Naive thymus-derived CD4-positive, alpha-beta T cell (primary cell): Measurements from ENCODE around the gene PHETA2. TPM values are rescaled to one million over a fixed set of nuclear protein-coding genes. Genes with fewer than 3 reads are reported as not detected.
"Not testable (repeated sequence)": the region's sequence is repeated elsewhere in the genome, so short reads cannot be mapped to it uniquely, and the experiment has no call there.

Source experiments
- ATAC-seq: fragments of 150-1000 bp; cut with Tn5 transposase; 2 replicates; pipeline ENCODE4 v1.10.0; 2021; ENCODE audit warnings: mild to moderate bottlenecking, moderate library complexity
- CTCF ChIA-PET: fragments of 350-600 bp; sonication (Branson Sonifier 250); formaldehyde crosslinking; loops from one replicate; lab custom pipeline; 2021; ENCODE audit warnings: antibody characterized with exemption; lab: Charles Lee
- POLR2A ChIA-PET: fragments of 350-600 bp; sonication (Branson Sonifier 250); formaldehyde crosslinking; loops from one replicate; lab custom pipeline; 2021; ENCODE audit warnings: antibody characterized with exemption, inconsistent platforms; lab: Charles Lee
- DNase-seq, 9 donors: peaks; one replicate each; pipeline versions ENCODE4 v3.0.0 to v3.0.0-alpha.2; 2020 to 2022; ENCODE audit warnings: mixed read lengths in 1 of 9
- H3K27ac ChIP-seq: one replicate; pipeline ENCODE4 v1.7.0; 2013; ENCODE audit warnings: mild to moderate bottlenecking, low read depth, low read length, moderate library complexity
- H3K27me3 ChIP-seq, 2 donors: one replicate each; pipeline ENCODE4 v1.7.0; 2013; ENCODE audit warnings: low read length in 2 of 2, mild to moderate bottlenecking in 2 of 2, moderate library complexity in 2 of 2; ENCODE audit not compliant: control insufficient read depth in 2 of 2, insufficient read depth in 2 of 2
- H3K36me3 ChIP-seq, 3 experiments: 1 replicate in 2 of 3; 2 replicates in 1 of 3; pipeline ENCODE4 v1.7.0; 2013; ENCODE audit warnings: low read length in 3 of 3, mild to moderate bottlenecking in 3 of 3, moderate library complexity in 1 of 3; ENCODE audit not compliant: insufficient read depth in 3 of 3, control insufficient read depth in 2 of 3
- H3K4me1 ChIP-seq, 2 donors: one replicate each; pipeline ENCODE4 v1.7.0; 2013; ENCODE audit warnings: low read length in 2 of 2, mild to moderate bottlenecking in 2 of 2, moderate library complexity in 1 of 2; ENCODE audit not compliant: control insufficient read depth in 2 of 2, insufficient read depth in 2 of 2
- H3K4me3 ChIP-seq: 2 replicates; pipeline ENCODE4 v1.7.0; 2013; ENCODE audit warnings: mild to moderate bottlenecking, low read length
- H3K9me3 ChIP-seq, 3 experiments: 1 replicate in 2 of 3; 2 replicates in 1 of 3; pipeline ENCODE4 v1.7.0; 2013; ENCODE audit warnings: low read length in 3 of 3; ENCODE audit not compliant: control insufficient read depth in 2 of 3
- H3K27ac Mint-ChIP-seq, 9 donors: one replicate each; pipeline ENCODE4 v1.8.0; 2020 to 2022; ENCODE audit warnings: mixed read lengths in 9 of 9, mild to moderate bottlenecking in 8 of 9, moderate library complexity in 5 of 9, inconsistent platforms in 2 of 9
- H3K27me3 Mint-ChIP-seq, 5 donors: one replicate each; pipeline ENCODE4 v1.8.0; 2021 to 2022; ENCODE audit warnings: mixed read lengths in 5 of 5, mild to moderate bottlenecking in 1 of 5
- H3K36me3 Mint-ChIP-seq, 5 donors: one replicate each; pipeline ENCODE4 v1.8.0; 2020 to 2022; ENCODE audit warnings: mixed read lengths in 5 of 5, mild to moderate bottlenecking in 3 of 5, inconsistent platforms in 1 of 5
- H3K4me1 Mint-ChIP-seq, 7 donors: one replicate each; pipeline ENCODE4 v1.8.0; 2020 to 2022; ENCODE audit warnings: mixed read lengths in 7 of 7, mild to moderate bottlenecking in 3 of 7, inconsistent platforms in 1 of 7
- H3K4me3 Mint-ChIP-seq, 10 donors: one replicate each; pipeline ENCODE4 v1.8.0; 2020 to 2022; ENCODE audit warnings: mild to moderate bottlenecking in 10 of 10, mixed read lengths in 10 of 10, moderate library complexity in 6 of 10, inconsistent platforms in 2 of 10
- H3K9me3 Mint-ChIP-seq, 11 donors: one replicate each; pipeline ENCODE4 v1.8.0; 2020 to 2022; ENCODE audit warnings: mixed read lengths in 11 of 11, mild to moderate bottlenecking in 4 of 11, inconsistent platforms in 1 of 11, moderate library complexity in 1 of 11
- intact Hi-C, 2 donors: fragments of 100-400 bp; cut with micrococcal nuclease; formaldehyde crosslinking; loops; one replicate each; pipeline ENCODE4 v1.15.1; 2023
- polyA plus RNA-seq, 2 donors: library from polyadenylated mRNA; unstranded; fragments of 300-500 nt; fragmentation: Illumina TruSeq; gene quantifications; one replicate each; pipeline ENCODE4 v1.2.3, GENCODE V29; 2021
- total RNA-seq, 6 experiments: library from RNA in 5 of 6; stranded (reverse) in 5 of 6; gene quantifications; 1 replicate in 5 of 6; 2 replicates in 1 of 6; pipeline ENCODE4 v1.2.3 and lab custom pipeline; 2021 to 2026

The PHETA2 gene
- total and polyA plus RNA-seq, 7 experiments from 2014 or later: 0.82 to 3.9 (median 1.2) TPM

DNA sequence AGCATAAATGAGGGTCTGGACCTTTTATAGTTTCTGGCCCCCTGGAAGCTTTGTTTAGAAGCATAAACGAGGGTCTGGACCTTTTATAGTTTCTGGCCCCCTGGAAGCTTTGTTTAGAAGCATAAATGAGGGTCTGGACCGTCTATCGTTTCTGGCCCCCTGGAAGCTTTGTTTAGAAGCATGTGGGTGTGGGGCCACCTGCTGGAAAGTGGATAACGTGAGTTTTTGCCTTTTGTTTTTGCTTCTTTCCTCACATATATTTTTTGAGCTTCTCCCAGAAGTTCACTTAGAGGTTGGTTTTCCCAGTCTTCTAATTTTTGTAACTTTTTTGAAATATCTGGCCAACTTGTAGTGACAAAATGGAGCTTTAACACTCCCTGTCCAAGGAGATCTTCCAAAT lies 38.7 kb downstream of the PHETA2 start:
- ATAC-seq, H3K4me3 ChIP-seq, POLR2A ChIA-PET, intact Hi-C loops, H3K27me3 Mint-ChIP-seq, H3K4me1 ChIP-seq, H3K27me3 ChIP-seq, H3K27ac ChIP-seq, H3K27ac Mint-ChIP-seq, DNase-seq, H3K36me3 ChIP-seq, H3K4me3 Mint-ChIP-seq: not testable (repeated sequence)
- peaks cover 0 to 32% (median 14%) of the 10 kb centered on the region in 11 donors for H3K9me3 Mint-ChIP-seq
- CTCF ChIA-PET: interaction anchor here (1.4 kb wide), 1 partner anchor 21 kb away, joined by 6 read pairs; no protein-coding TSS in a partner anchor
- H3K36me3 Mint-ChIP-seq: peaks cover 10 to 39% (median 30%) of the 10 kb centered on the region in 5 donors
- H3K4me1 Mint-ChIP-seq: peaks cover 0 to 11% (median 0%) of the 10 kb centered on the region in 7 donors
- H3K9me3 ChIP-seq: peaks cover 0 to 18% (median 4%) of the 10 kb centered on the region in 3 experiments

DNA sequence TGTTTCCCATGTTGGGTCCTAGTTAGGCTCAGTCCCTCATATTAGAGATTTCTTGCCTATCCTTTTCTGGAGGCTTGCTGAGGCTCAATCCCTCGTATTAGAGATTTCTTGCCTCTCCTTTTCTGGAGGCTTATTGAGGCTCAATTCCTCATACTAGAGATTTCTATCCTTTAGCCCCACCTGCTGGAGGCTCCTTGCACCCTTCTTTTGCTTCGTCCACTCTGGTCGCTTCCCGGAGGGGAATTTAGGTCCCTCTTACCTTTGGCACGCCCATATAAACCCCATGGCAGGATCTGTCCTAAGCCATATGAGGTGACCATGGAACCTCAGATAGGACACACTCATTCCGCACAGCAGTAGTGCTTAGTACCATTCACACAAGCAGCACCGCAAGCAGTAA lies 40.7 kb downstream of the PHETA2 start:
- Mint-ChIP-seq H3K4me1 (peaks cover 8 to 21% (median 15%) of the 10 kb centered on the region in 7 donors), H3K27me3 (no peaks in the 10 kb centered on the region), H3K36me3 (peaks cover 5 to 32% (median 18%) of the 10 kb centered on the region in 5 donors), H3K27ac (peak overlapping the region in 1 of 9 donors; percentile 5), H3K9me3 (peaks cover 0 to 32% (median 14%) of the 10 kb centered on the region in 11 donors), H3K4me3 (no peak overlapping the region)
- H3K4me1 ChIP-seq: peaks cover under 1 to 2% of the 10 kb centered on the region in 2 donors
- H3K4me3 ChIP-seq: no peak overlapping the region
- H3K27me3 ChIP-seq: no peaks in the 10 kb centered on the region
- POLR2A ChIA-PET: no interaction called here
- ATAC-seq: no peak
- CTCF ChIA-PET: no interaction called here
- H3K36me3 ChIP-seq: no peaks in the 10 kb centered on the region
- H3K9me3 ChIP-seq: peaks cover 0 to 18% (median 4%) of the 10 kb centered on the region in 3 experiments
- no peak for DNase-seq
- intact Hi-C loops: no loop called here
- H3K27ac ChIP-seq: no peak overlapping the region

DNA sequence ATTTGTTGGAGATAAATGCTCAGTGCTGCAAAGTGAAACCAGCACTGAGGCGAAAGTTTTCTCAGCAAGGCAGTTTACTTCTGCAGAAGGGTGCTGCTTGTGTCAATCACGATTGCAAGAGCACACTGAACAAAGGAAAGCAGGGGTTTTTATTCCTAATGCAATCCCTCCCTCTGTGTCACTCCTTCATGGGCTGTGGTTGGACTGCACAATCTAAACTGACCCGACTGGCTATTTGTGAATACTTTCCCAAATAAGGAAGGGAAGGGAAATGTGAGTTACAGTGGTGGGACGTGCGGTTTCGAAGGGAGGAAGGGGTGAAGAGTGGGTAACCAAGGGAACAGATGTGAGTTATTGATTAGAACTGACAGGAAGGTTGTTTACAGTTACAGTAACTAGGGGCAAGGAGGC lies 41.4 kb downstream of the PHETA2 start:
- ATAC-seq, H3K4me3 ChIP-seq, H3K27me3 Mint-ChIP-seq, intact Hi-C loops, H3K27ac ChIP-seq, DNase-seq, H3K4me1 ChIP-seq, H3K4me3 Mint-ChIP-seq, CTCF ChIA-PET, H3K27me3 ChIP-seq, H3K36me3 ChIP-seq, POLR2A ChIA-PET, H3K27ac Mint-ChIP-seq: not testable (repeated sequence)
- Mint-ChIP-seq H3K36me3 (peaks cover 5 to 31% (median 18%) of the 10 kb centered on the region in 5 donors), H3K4me1 (peaks cover 14 to 27% (median 22%) of the 10 kb centered on the region in 7 donors), H3K9me3 (peaks cover 0 to 32% (median 14%) of the 10 kb centered on the region in 11 donors)
- peaks cover 0 to 18% (median 4%) of the 10 kb centered on the region in 3 experiments for H3K9me3 ChIP-seq

DNA sequence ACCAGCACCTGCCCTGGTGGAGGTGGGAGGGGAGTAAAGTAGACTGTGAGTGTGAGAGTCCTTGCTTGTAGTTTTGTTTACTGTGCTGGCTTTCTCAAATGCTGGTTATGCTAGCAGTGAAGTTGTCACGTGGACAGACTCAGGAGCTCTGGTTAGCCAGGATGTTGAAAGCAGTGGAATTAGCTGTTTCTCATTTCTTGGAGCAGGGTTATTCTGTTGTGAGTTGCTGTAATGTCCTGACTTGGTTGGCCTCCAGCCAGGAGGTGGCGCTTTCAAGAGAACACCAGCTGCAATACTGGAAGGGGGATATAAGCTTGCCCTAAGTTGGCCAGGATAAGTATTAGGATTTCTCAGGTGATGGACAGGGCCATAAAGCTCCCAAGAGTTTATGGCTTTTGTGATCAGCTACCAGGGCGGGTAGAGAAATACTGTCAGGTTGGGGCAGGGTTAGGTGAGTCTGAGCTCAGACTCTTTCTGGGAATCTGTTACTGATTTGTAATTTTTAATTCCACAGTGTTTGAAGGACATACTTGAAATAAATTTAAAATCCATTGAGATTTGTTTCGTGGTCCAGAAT lies 42.9 kb downstream of the PHETA2 start:
- Mint-ChIP-seq H3K4me3 (no peak overlapping the region), H3K4me1 (peaks cover 26 to 42% (median 36%) of the 10 kb centered on the region in 7 donors), H3K9me3 (peaks cover 0 to 32% (median 14%) of the 10 kb centered on the region in 11 donors), H3K27ac (no peak overlapping the region), H3K27me3 (no peaks in the 10 kb centered on the region), H3K36me3 (peaks cover 5 to 31% (median 18%) of the 10 kb centered on the region in 5 donors)
- H3K27ac ChIP-seq: no peak overlapping the region
- no peak for ATAC-seq
- H3K36me3 ChIP-seq: no peaks in the 10 kb centered on the region
- DNase-seq: no peak
- ChIA-PET POLR2A (interaction anchor here (0.9 kb wide), 1 partner anchor 26 kb away, joined by 6 read pairs; the partner anchor contains the start of gene NDUFA6), CTCF (interaction anchor here (1.0 to 1.1 kb wide), 2 partner anchors 27 to 36 kb away, joined by 3 read pairs; partner anchors contain the start of gene NDUFA6)
- H3K27me3 ChIP-seq: no peaks in the 10 kb centered on the region
- no peak overlapping the region for H3K4me3 ChIP-seq
- peaks cover 0 to 18% (median 4%) of the 10 kb centered on the region in 3 experiments for H3K9me3 ChIP-seq
- H3K4me1 ChIP-seq: peaks cover 16 to 18% of the 10 kb centered on the region in 2 donors
- intact Hi-C loops: no loop called here

DNA sequence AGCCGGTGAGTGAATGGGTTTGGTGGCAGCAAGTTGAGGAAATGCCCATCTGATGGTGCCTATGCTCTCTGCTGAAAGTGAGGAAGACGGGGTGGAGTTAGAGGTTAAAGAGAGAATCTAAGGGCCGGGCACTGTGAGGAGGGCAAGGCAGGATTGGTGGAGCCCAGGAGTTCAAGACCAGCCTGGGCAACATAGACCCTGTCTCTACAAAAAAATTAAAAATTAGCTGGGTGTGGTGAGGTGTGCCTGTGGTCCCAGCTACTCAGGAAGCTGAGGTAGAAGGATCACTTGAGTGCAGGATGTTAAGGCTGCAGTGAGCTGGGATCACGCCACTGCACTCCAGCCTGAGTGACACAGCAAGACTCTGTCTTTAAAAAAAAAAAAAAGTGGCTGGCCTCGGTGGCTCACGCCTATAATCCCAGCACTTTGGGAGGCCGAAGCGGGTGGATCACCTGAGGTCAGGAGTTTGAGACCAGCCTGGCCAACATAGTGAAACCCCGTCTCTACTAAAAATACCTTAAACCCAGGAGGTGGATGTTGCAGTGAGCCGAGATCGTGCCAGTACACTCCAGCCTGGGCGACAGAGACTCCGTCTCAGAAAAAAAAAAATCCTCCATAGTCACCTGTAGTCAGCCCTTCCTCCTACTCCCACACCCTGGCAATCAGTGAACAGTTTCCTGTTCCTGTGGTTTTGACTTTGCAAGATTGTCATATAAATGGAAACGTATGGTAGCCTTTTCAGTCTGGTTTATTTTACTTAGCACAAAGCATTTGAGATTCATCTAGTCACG lies 46.4 kb downstream of the PHETA2 start:
- CTCF ChIA-PET: interaction anchor here (0.7 to 1.0 kb wide), 2 partner anchors 44 to 195 kb away, joined by 3 read pairs; no protein-coding TSS in a partner anchor
- POLR2A ChIA-PET: interaction anchor here (0.7 to 0.9 kb wide), 3 partner anchors 31 to 1566 kb away, joined by 3 to 4 read pairs (median 3); no protein-coding TSS in a partner anchor
- intact Hi-C loops: loop anchor here (2.0 kb wide), 1 partner anchor 30 kb away; the partner anchor contains the start of gene NDUFA6 (in 2 of the 2)

DNA sequence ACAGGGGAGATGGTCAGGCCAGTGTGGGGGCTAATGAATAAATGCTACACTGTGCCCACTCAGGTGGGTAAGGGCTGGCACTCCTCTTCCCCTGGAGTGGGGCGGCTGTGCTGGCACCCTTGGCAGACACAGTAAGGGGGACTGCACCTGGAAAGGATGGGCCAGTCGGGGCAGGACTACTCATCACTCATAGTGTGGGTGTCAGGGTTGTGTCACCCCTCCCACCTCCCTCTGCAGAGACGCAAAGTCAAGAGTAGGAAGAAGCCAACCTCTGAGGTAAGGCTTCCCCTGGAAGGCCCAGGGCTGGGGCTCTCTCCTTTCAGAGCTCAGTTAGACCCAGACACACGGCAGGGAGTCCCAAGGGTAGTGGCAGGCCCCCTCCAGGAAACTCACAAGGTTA lies 49.5 kb downstream of the PHETA2 start:
- H3K36me3 ChIP-seq, H3K9me3 Mint-ChIP-seq, H3K27me3 ChIP-seq, H3K27ac Mint-ChIP-seq, intact Hi-C loops, H3K36me3 Mint-ChIP-seq, CTCF ChIA-PET, H3K27me3 Mint-ChIP-seq, H3K27ac ChIP-seq, H3K9me3 ChIP-seq, H3K4me3 ChIP-seq, DNase-seq, H3K4me3 Mint-ChIP-seq, ATAC-seq: not testable (repeated sequence)
- H3K4me1 Mint-ChIP-seq: peaks cover 31 to 42% (median 40%) of the 10 kb centered on the region in 7 donors
- H3K4me1 ChIP-seq: peaks cover 16 to 18% of the 10 kb centered on the region in 2 donors
- POLR2A ChIA-PET: interaction anchor here (0.7 kb wide), 1 partner anchor 84 kb away, joined by 3 read pairs; no protein-coding TSS in a partner anchor

More for the DNA sequence above, 46.4 kb downstream of the PHETA2 start:
- peak overlapping the region; percentile 72 to 92 (median 84) for H3K27ac Mint-ChIP-seq
- H3K36me3 Mint-ChIP-seq: peaks cover 0 to 20% (median 8%) of the 10 kb centered on the region in 5 donors
- ATAC-seq (peak; percentile 89), DNase-seq (peak in 8 of 9 donors; percentile 48 to 77 (median 66))
- H3K27me3 ChIP-seq, H3K9me3 ChIP-seq, H3K36me3 ChIP-seq, H3K27me3 Mint-ChIP-seq: not testable (repeated sequence)
- Histone ChIP-seq H3K4me1 (peaks cover 16 to 18% of the 10 kb centered on the region in 2 donors), H3K4me3 (peak overlapping the region; percentile 9), H3K27ac (peak overlapping the region; percentile 16)
- H3K9me3 Mint-ChIP-seq: peaks cover 0 to 17% (median 2%) of the 10 kb centered on the region in 11 donors
- H3K4me3 Mint-ChIP-seq: peak overlapping the region; percentile 68 to 91 (median 84)
- H3K4me1 Mint-ChIP-seq: peaks cover 28 to 50% (median 43%) of the 10 kb centered on the region in 7 donors
